H1 (cell line): Measurements from ENCODE around the gene SLC6A18. TPM values are rescaled to one million over a fixed set of nuclear protein-coding genes. Genes with fewer than 3 reads are reported as not detected.

ENCODE experiments used
- CTCF ChIA-PET: fragments of 300-600 bp; sonication (Branson Sonifier 250); formaldehyde crosslinking; loops from one replicate; lab custom pipeline; 2021; ENCODE audit not compliant: partially characterized antibody; lab: Charles Lee
- POLR2A ChIA-PET: fragments of 300-600 bp; sonication (Branson Sonifier 250); formaldehyde crosslinking; loops from one replicate; lab custom pipeline; 2021; ENCODE audit warnings: inconsistent platforms; ENCODE audit not compliant: partially characterized antibody; lab: Charles Lee
- DNase-seq, 2 experiments: peaks; one replicate each; pipeline versions ENCODE4 v3.0.0 to v3.0.0-alpha.2; 2010 to 2022; ENCODE audit warnings: low spot score in 2 of 2, low read depth in 1 of 2, mixed read lengths in 1 of 2
- FAIRE-seq: peaks from 2 replicates; lab custom pipeline; 2011; peaks lifted over from hg19 to GRCh38; lab: Jason Lieb, UNC
- H2AFZ ChIP-seq: 2 replicates; pipeline ENCODE4 v1.8.1; 2012; ENCODE audit warnings: low read length, inconsistent platforms
- H2AK5ac ChIP-seq: 2 replicates; pipeline ENCODE4 v1.6.1; 2013; ENCODE audit warnings: low read depth, low read length
- H2BK120ac ChIP-seq: replicated peaks from 2 replicates; pipeline ENCODE3; 2013; ENCODE audit warnings: low read depth, low read length, inconsistent platforms
- H2BK12ac ChIP-seq: 2 replicates; pipeline ENCODE4 v1.6.1; 2013; ENCODE audit warnings: low read depth, low read length
- H2BK15ac ChIP-seq: 2 replicates; pipeline ENCODE4 v1.6.1; 2013; ENCODE audit warnings: low read length
- H2BK20ac ChIP-seq: 2 replicates; pipeline ENCODE4 v1.6.1; 2013; ENCODE audit warnings: low read length
- H2BK5ac ChIP-seq: 2 replicates; pipeline ENCODE4 v1.6.1; 2013; ENCODE audit warnings: low read depth, low read length
- H3K14ac ChIP-seq: 2 replicates; pipeline ENCODE4 v1.6.1; 2013; ENCODE audit warnings: inconsistent platforms; ENCODE audit not compliant: insufficient read length
- H3K18ac ChIP-seq: 2 replicates; pipeline ENCODE4 v1.6.1; 2013; ENCODE audit warnings: low read length; ENCODE audit errors: extremely low read depth
- H3K23ac ChIP-seq: 2 replicates; pipeline ENCODE4 v1.6.1; 2013; ENCODE audit warnings: inconsistent platforms; ENCODE audit not compliant: insufficient read length
- H3K23me2 ChIP-seq: 2 replicates; pipeline ENCODE4 v1.6.1; 2013; ENCODE audit warnings: low read depth, low read length
- H3K27ac ChIP-seq: 2 replicates; pipeline ENCODE4 v1.6.1; 2011; ENCODE audit warnings: low read depth, low read length, inconsistent platforms
- H3K27me3 ChIP-seq, 4 experiments: replicated peaks in 1 of 4; 1 replicate in 1 of 4; 2 replicates in 3 of 4; pipeline versions ENCODE4 v1.6.1 to v1.8.1; 2011 to 2013; ENCODE audit warnings: low read length in 3 of 4, mild to moderate bottlenecking in 3 of 4, inconsistent platforms in 2 of 4, mixed read lengths in 2 of 4, moderate library complexity in 1 of 4; ENCODE audit not compliant: control insufficient read depth in 3 of 4, insufficient read depth in 3 of 4; ENCODE audit errors: extremely low read depth in 1 of 4
- H3K36me3 ChIP-seq, 4 experiments: 2 replicates each; pipeline versions ENCODE4 v1.6.1 to v1.8.1; 2011 to 2013; ENCODE audit warnings: mild to moderate bottlenecking in 4 of 4, low read length in 3 of 4, moderate library complexity in 2 of 4, control low read depth in 1 of 4, inconsistent platforms in 1 of 4; ENCODE audit not compliant: insufficient read depth in 4 of 4, control insufficient read depth in 2 of 4
- H3K4ac ChIP-seq: replicated peaks from 2 replicates; pipeline ENCODE3; 2013; ENCODE audit warnings: low read length, low read depth, mixed read lengths, inconsistent platforms; ENCODE audit not compliant: insufficient read length
- H3K4me1 ChIP-seq, 4 experiments: replicated peaks in 1 of 4; 1 replicate in 1 of 4; 2 replicates in 3 of 4; pipeline versions ENCODE4 v1.6.1 to v1.8.1; 2011 to 2013; ENCODE audit warnings: low read length in 3 of 4, inconsistent platforms in 2 of 4, mixed read lengths in 1 of 4; ENCODE audit not compliant: insufficient read depth in 4 of 4, control insufficient read depth in 3 of 4
- H3K4me2 ChIP-seq, 2 experiments: 2 replicates each; pipeline versions ENCODE4 v1.6.1 to v1.8.1; 2011 to 2013; ENCODE audit warnings: low read depth in 2 of 2, low read length in 2 of 2, control low read depth in 1 of 2, inconsistent platforms in 1 of 2, mild to moderate bottlenecking in 1 of 2; ENCODE audit not compliant: insufficient read depth in 1 of 2
- H3K4me3 ChIP-seq, 4 experiments: fragments of 200-600, 300-600 bp in 1 of 4; sonication (generic), shearing (Covaris generic), sonication (Bioruptor Twin) in 1 of 4; 2 replicates each; pipeline versions ENCODE4 v1.5.1 to v1.8.1; 2011 to 2016; ENCODE audit warnings: low read length in 4 of 4, low read depth in 3 of 4, control low read depth in 2 of 4, inconsistent platforms in 2 of 4, mild to moderate bottlenecking in 2 of 4, mixed read lengths in 1 of 4, moderate library complexity in 1 of 4; ENCODE audit not compliant: insufficient read depth in 2 of 4; ENCODE audit errors: extremely low read depth in 1 of 4
- H3K56ac ChIP-seq: replicated peaks from 2 replicates; pipeline ENCODE3; 2013; ENCODE audit warnings: low read depth, mild to moderate bottlenecking, mixed read lengths, low read length, inconsistent platforms; ENCODE audit not compliant: insufficient read length
- H3K79me1 ChIP-seq: 2 replicates; pipeline ENCODE4 v1.6.1; 2013; ENCODE audit warnings: low read depth, low read length, control low read depth
- H3K79me2 ChIP-seq, 2 experiments: 2 replicates each; pipeline versions ENCODE4 v1.6.1 to v1.8.1; 2012 to 2013; ENCODE audit warnings: low read length in 2 of 2, mild to moderate bottlenecking in 2 of 2, inconsistent platforms in 1 of 2; ENCODE audit not compliant: insufficient read depth in 2 of 2, control insufficient read depth in 1 of 2
- H3K9ac ChIP-seq, 4 experiments: replicated peaks in 1 of 4; 1 replicate in 1 of 4; 2 replicates in 3 of 4; pipeline versions ENCODE4 v1.6.1 to v1.8.1; 2011 to 2013; ENCODE audit warnings: low read depth in 3 of 4, low read length in 3 of 4, control low read depth in 2 of 4, mild to moderate bottlenecking in 2 of 4, moderate library complexity in 2 of 4, inconsistent platforms in 1 of 4; ENCODE audit errors: extremely low read depth in 1 of 4
- H3K9me3 ChIP-seq, 2 experiments: 2 replicates each; pipeline versions ENCODE4 v1.6.1 to v1.8.1; 2012 to 2013; ENCODE audit warnings: mild to moderate bottlenecking in 2 of 2, moderate library complexity in 2 of 2, control low read depth in 1 of 2, inconsistent platforms in 1 of 2, low read depth in 1 of 2, low read length in 1 of 2, mixed read lengths in 1 of 2; ENCODE audit not compliant: insufficient read depth in 2 of 2
- H4K20me1 ChIP-seq, 2 experiments: replicated peaks in 1 of 2; 2 replicates each; pipeline versions ENCODE3 to v1.8.1; 2011 to 2013; ENCODE audit warnings: inconsistent platforms in 2 of 2, low read length in 2 of 2, mild to moderate bottlenecking in 1 of 2; ENCODE audit not compliant: insufficient read depth in 2 of 2, control insufficient read depth in 1 of 2
- H4K5ac ChIP-seq: 2 replicates; pipeline ENCODE4 v1.6.1; 2013; ENCODE audit warnings: low read length, low read depth, mixed read lengths, inconsistent platforms; ENCODE audit not compliant: insufficient read length
- H4K8ac ChIP-seq: 2 replicates; pipeline ENCODE4 v1.8.0; 2013; ENCODE audit warnings: mild to moderate bottlenecking, moderate library complexity, low read length, inconsistent platforms; ENCODE audit not compliant: insufficient read depth; ENCODE audit errors: extremely low read depth
- H4K91ac ChIP-seq: replicated peaks from 2 replicates; pipeline ENCODE3; 2013; ENCODE audit warnings: low read length, mixed read lengths, inconsistent platforms; ENCODE audit not compliant: insufficient read length
- CTBP2 ChIP-seq: IDR thresholded peaks from 2 replicates; pipeline ENCODE4 v1.7.0; 2011; ENCODE audit warnings: borderline replicate concordance, mild to moderate bottlenecking, moderate library complexity, mixed read lengths, low read length; ENCODE audit not compliant: insufficient read depth, insufficient read length
- HDAC2 ChIP-seq, 2 experiments: fragments of 300-600 bp in 1 of 2; sonication (generic) in 1 of 2; IDR thresholded peaks; 2 replicates each; pipeline ENCODE4 v1.6.1; 2011 to 2012; ENCODE audit warnings: low read depth in 2 of 2, low read length in 2 of 2, mild to moderate bottlenecking in 2 of 2, moderate library complexity in 2 of 2, borderline replicate concordance in 1 of 2, inconsistent platforms in 1 of 2
- KDM5A ChIP-seq: fragments of 200-600 bp; IDR thresholded peaks from 2 replicates; pipeline ENCODE4 v1.7.1; 2012; ENCODE audit warnings: mild to moderate bottlenecking, low read length, inconsistent platforms, mixed read lengths
- SIX5 ChIP-seq: IDR thresholded peaks from 2 replicates; pipeline ENCODE4 v1.6.1; 2011; ENCODE audit warnings: mild to moderate bottlenecking, low read depth, low read length
- SP1 ChIP-seq: IDR thresholded peaks from 2 replicates; pipeline ENCODE4 v1.6.1; 2011; ENCODE audit warnings: low read depth, low read length
- YY1 ChIP-seq: IDR thresholded peaks from 2 replicates; pipeline ENCODE4 v1.6.1; 2011; ENCODE audit warnings: low read depth, mild to moderate bottlenecking, low read length
- WGBS, 2 experiments: shearing (Covaris generic) in 1 of 2; methylation state at CpG; one replicate each; pipeline versions ENCODE4 v1.1.6 to v1.1.7; 2013 to 2015; ENCODE audit warnings: low lambda C conversion rate in 2 of 2, mixed read lengths in 2 of 2, inconsistent platforms in 1 of 2, low coverage in 1 of 2, missing lambda C conversion rate in 1 of 2; ENCODE audit not compliant: insufficient replicate concordance in 2 of 2, insufficient coverage in 1 of 2, insufficient read length in 1 of 2; ENCODE audit errors: extremely low coverage in 1 of 2, missing lambda C conversion rate in 1 of 2; 5-methylcytosine and 5-hydroxymethylcytosine counted together
- polyA plus RNA-seq, 7 experiments: library from polyadenylated mRNA; depleted of rRNA in 3 of 7; stranded (reverse) in 5 of 7; unstranded in 2 of 7; fragments of >200 nt in 5 of 7; fragments of 200-250 nt in 2 of 7; gene quantifications; 1 replicate in 5 of 7; 2 replicates in 1 of 7; 4 replicates in 1 of 7; pipeline versions ENCODE4 v1.2.1 to v1.2.3, GENCODE V29; 2011 to 2013; ENCODE audit warnings: missing spikeins in 2 of 7, mixed read lengths in 2 of 7
- total RNA-seq: library from RNA; stranded (reverse); fragmentation: NEBNext Ultra II Directional; extraction: Animal tissue kit (Norgen Biotek cat#: 25700); gene quantifications from 2 replicates; pipeline ENCODE4 v1.2.1, GENCODE V29; 2021

SLC6A18 gene
- total and polyA plus RNA-seq, 2 of the 8 experiments (the other 6 are each of a cell fraction or from before 2014, with no cell fraction given), result not detected

- Histone ChIP-seq H3K4me1 (peaks cover 0 to 4% (median under 1%) of the 10 kb centered on the region in 4 experiments; a peak in 3 of 7 replicates), H3K56ac (no peak overlapping the region), H2AFZ (no peak overlapping the region), H3K14ac (no peak overlapping the region), H2BK20ac (no peak overlapping the region), H4K20me1 (peaks cover 0 to 5% of the 10 kb centered on the region in 2 experiments), H3K4me2 (no peak overlapping the region), H2BK15ac (no peak overlapping the region), H2BK5ac (no peak overlapping the region), H3K27ac (no peak overlapping the region), H3K27me3 (no peaks in the 10 kb centered on the region), H3K9ac (no peak overlapping the region), H2AK5ac (no peak overlapping the region), H3K36me3 (no peaks in the 10 kb centered on the region), H3K79me1 (no peaks in the 10 kb centered on the region), H4K8ac (no peak overlapping the region), H3K4me3 (no peak overlapping the region), H4K91ac (no peak overlapping the region), H3K4ac (no peak overlapping the region), H2BK12ac (no peak overlapping the region), H3K23me2 (no peaks in the 10 kb centered on the region), H3K23ac (no peak overlapping the region), H3K18ac (no peak overlapping the region), H2BK120ac (no peak overlapping the region), H3K9me3 (peaks cover 3 to 6% of the 10 kb centered on the region in 2 experiments; a peak in 2 of 4 replicates), H3K79me2 (no peaks in the 10 kb centered on the region), H4K5ac (no peak overlapping the region)
- FAIRE-seq (no peak), DNase-seq (no peak)
- ChIA-PET POLR2A (no interaction called here), CTCF (interaction anchor here (1.6 kb wide), 1 partner anchor 10 kb away, joined by 8 read pairs; no protein-coding TSS in a partner anchor)
- 91% methylated on average over 24 of the region's 29 CpGs; no CpG with 5 or more reads in 1 of the 2 experiments for WGBS, 2 experiments
- TF ChIP-seq SIX5, result no peak
- no peak for TF ChIP-seq CTBP2
- TF ChIP-seq HDAC2 (IDR thresholded peaks at IDR 0.05; ENCODE audit: borderline replicate concordance in 1 of 2, low read depth in 2 of 2, low read length in 2 of 2), result no peak
- no peak for TF ChIP-seq YY1
- no peak for TF ChIP-seq SP1
- no peak for TF ChIP-seq KDM5A
Measured at GRCh38 chr5:1240496-1241260, 15.5 kb downstream of the SLC6A18 start.
